Lower leg skin (tissue), 4 donors: ENCODE measurements around the gene TMIGD3. TPM values are rescaled to one million over a fixed set of nuclear protein-coding genes. Genes with fewer than 3 reads are reported as not detected.

Experiments
- DNase-seq, 2 donors: peaks; one replicate each; pipeline ENCODE4 v3.0.0-alpha.2; 2019; ENCODE audit warnings: low spot score in 2 of 2
- H3K4me3 ChIP-seq: fragments of 200-600 bp; sonication (generic); 2 replicates; pipeline ENCODE4 v1.5.1; 2017; ENCODE audit warnings: mild to moderate bottlenecking, low read depth; ENCODE audit not compliant: poor library complexity, severe bottlenecking
- POLR2A ChIP-seq, 2 donors: fragments of 450-650 bp; IDR thresholded peaks; one replicate each; pipeline ENCODE4 v1.6.1; 2016 to 2017; ENCODE audit warnings: antibody characterized with exemption in 2 of 2, mild to moderate bottlenecking in 1 of 2, moderate library complexity in 1 of 2
- WGBS, 2 donors: methylation state at CpG; one replicate each; pipeline ENCODE4 v1.1.5; 2018; 5-methylcytosine and 5-hydroxymethylcytosine counted together
- intact Hi-C: fragments of 100-400 bp; cut with DNase I; formaldehyde crosslinking; loops from one replicate; pipeline ENCODE4 v1.15.0; 2023; ENCODE audit warnings: low total_unique reads
- total RNA-seq, 4 donors: library from RNA; depleted of rRNA; stranded (reverse); fragments of >200 nt; gene quantifications; one replicate each; pipeline ENCODE4 v1.1.0, GENCODE V29; 2016
- TF ChIP-seq, protein P1 (sequence below), 3 donors: fragments of 450-650 bp; IDR thresholded peaks; one replicate each; pipeline ENCODE4 v1.5.1; 2016; ENCODE audit warnings: antibody characterized with exemption in 3 of 3, mild to moderate bottlenecking in 3 of 3, moderate library complexity in 2 of 3

The TMIGD3 gene
- total RNA-seq, 4 donors from 2014 or later, result 0.54 to 1.2 (median 0.68) TPM; not detected in 1

DNA sequence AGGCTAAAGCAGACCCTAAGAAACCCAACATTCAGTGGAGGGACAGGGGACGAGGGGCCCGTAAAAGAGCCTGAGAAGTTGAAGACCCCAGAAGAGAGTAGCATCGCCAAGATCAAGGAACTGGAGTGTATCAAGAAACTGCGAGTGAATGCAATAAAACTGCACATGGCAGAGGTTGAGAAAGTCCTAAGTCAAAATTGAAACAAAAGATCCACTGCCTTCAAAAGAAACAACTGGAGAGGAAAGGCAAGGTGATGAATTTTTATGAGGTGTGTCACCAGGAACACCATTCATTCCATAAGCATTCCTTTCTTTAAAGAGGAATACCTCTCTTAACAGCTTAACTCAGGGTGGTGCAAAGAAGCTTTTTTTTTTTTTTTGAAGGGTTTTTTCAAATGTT, 38.3 kb upstream of the TMIGD3 start:
- TF ChIP-seq, protein P1, sequence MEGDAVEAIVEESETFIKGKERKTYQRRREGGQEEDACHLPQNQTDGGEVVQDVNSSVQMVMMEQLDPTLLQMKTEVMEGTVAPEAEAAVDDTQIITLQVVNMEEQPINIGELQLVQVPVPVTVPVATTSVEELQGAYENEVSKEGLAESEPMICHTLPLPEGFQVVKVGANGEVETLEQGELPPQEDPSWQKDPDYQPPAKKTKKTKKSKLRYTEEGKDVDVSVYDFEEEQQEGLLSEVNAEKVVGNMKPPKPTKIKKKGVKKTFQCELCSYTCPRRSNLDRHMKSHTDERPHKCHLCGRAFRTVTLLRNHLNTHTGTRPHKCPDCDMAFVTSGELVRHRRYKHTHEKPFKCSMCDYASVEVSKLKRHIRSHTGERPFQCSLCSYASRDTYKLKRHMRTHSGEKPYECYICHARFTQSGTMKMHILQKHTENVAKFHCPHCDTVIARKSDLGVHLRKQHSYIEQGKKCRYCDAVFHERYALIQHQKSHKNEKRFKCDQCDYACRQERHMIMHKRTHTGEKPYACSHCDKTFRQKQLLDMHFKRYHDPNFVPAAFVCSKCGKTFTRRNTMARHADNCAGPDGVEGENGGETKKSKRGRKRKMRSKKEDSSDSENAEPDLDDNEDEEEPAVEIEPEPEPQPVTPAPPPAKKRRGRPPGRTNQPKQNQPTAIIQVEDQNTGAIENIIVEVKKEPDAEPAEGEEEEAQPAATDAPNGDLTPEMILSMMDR (IDR thresholded peaks at IDR 0.05), result no peak
- no peak for TF ChIP-seq POLR2A (IDR thresholded peaks at IDR 0.05)
- WGBS, 2 donors, result 65 to 66% methylated on average over 4 of the region's 4 CpGs
- no peak for DNase-seq
- intact Hi-C loops, result no loop called here
- H3K4me3 ChIP-seq, result no peak overlapping the region

DNA sequence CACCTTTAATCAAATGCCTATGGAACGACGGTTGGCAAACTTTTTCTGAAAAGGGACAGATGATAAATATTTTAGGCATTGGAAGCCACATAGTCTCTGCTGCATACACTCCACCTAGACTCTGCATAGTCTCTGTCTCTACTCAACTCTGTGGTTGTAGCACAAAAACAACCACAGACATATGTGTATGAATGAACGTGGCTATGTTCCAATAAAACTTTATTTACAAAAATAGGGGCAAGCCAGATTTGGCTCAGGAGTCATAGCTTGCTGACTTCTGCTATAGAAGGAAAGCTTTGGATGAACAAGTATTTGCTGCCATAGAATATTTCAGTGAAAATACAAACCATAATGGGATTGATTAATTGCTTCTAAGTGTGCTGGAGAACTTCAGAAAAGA, 37.5 kb upstream of the TMIGD3 start:
- no peak for TF ChIP-seq POLR2A (IDR thresholded peaks at IDR 0.05)
- TF ChIP-seq, protein P1 (IDR thresholded peaks at IDR 0.05), result no peak
- no peak for DNase-seq
- 85 to 86% methylated on average over 3 of the region's 3 CpGs for WGBS, 2 donors
- intact Hi-C loops, result no loop called here
- no peak overlapping the region for H3K4me3 ChIP-seq

DNA sequence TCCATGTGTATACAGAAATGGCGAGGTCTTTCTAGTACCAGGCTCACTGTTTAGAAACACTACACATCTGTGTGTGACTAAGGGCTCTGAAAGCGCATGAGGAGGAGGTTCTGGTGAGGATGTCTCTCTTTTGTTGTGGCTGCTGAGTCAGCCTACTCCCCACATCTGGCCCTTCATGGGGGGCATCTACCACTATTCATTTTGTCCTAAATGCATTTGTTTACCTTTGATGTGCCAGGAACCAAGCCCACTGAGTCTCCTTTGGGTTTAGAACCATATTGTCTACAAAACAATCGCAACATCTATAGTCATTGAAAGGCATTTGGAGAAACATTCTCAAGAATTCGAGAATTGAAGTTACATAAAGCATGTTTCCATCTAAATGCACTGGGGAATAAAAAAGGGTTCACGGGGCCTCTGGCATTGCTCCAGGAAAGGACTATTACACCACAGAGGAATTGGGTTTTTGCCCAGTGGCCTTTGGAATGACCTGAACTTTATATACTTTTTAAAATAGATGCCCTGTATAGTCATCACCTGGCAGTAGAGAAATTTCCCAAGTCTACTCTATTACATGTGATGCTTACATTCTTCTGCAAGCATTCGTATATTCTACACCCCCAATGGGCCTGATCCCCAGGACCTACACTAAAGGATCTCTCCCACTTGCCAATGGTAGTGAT, 35.1 kb upstream of the TMIGD3 start:
- intact Hi-C loops, result no loop called here

DNA sequence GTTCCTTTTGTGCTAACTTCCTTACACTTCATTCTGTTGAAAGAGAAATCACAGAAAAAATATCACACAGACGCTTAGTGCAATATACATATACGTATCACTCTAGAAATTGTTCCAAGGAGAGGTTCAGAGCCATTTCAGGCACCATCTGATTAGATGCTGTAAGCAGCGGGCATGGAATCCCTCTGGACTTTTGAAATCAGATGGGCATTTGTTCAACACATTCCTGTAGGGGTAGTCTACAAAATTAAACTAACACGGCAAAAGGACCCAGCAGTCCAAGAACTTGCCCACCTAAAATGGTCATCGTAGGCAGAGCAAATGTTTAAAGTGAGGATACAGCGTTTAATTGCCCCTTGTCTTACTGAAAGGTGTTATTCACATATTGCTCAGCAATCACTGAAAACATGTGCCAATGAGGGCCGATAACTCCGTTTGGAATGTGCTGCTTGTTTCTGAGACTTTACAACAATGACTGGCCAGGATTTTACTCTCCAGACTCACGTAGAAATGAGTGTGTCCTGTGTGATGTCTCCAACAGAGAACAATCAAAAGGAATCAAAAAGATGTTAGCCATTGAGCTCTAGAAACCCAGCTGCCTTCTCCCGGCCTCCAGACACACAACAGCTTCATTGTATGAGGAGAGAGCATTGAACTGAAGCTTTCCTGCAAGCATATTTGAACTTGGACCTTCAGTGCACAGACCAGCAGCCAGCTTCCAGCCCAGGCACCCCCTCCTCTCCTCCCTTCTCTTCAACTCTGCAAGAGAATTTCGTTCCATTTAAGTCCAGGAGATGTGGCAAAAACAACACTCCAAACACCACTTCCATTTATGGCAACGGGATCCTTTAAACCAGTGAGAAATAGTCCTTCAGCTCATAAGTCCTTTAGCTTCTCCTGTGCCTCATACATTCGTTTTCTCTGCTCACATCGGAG, 32.1 kb upstream of the TMIGD3 start:
- no peak for DNase-seq
- intact Hi-C loops, result no loop called here
- WGBS, 2 donors, result 74 to 80% methylated on average over 14 of the region's 14 CpGs
- no peak for TF ChIP-seq POLR2A (IDR thresholded peaks at IDR 0.05)
- TF ChIP-seq, protein P1 (IDR thresholded peaks at IDR 0.05), result no peak
- no peak overlapping the region for H3K4me3 ChIP-seq

More for the DNA sequence above, 35.1 kb upstream of the TMIGD3 start:
- TF ChIP-seq, protein P1 (IDR thresholded peaks at IDR 0.05), result no peak
- no peak for TF ChIP-seq POLR2A (IDR thresholded peaks at IDR 0.05)
- H3K4me3 ChIP-seq, result no peak overlapping the region
- 72 to 84% methylated on average over 6 of the region's 6 CpGs for WGBS, 2 donors
- no peak for DNase-seq

DNA sequence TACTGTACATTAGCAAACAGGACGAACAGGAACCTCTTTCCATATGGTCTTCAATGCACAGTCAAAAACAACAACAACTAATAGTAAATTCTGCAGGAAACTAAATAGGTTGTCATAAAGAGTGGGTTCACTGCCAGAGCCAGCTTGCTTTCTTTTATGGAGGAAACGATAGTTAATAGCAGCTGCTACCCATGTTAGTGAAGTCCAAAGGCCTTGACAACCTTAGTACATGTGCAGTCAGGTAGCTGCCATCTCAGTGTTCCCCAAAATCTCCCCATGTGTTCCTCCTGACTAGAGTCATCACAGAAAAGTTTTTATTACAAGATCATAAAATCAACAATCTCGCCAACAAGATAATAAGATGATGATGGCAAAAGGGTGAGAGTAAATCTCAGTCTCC, 16.6 kb upstream of the TMIGD3 start:
- WGBS, 2 donors, result 86 to 87% methylated on average over 3 of the region's 3 CpGs
- no peak for DNase-seq
- no peak overlapping the region for H3K4me3 ChIP-seq
- intact Hi-C loops, result no loop called here
- TF ChIP-seq, protein P1 (IDR thresholded peaks at IDR 0.05), result no peak
- TF ChIP-seq POLR2A (IDR thresholded peaks at IDR 0.05), result no peak
